Neutrophil (primary cell): ENCODE results near the gene ACYP2.

ENCODE experiments used
- H3K27ac ChIP-seq: fragments of 200-600 bp; sonication (generic); 2 replicates; pipeline ENCODE4 v1.5.1; 2016; ENCODE audit warnings: mild to moderate bottlenecking, moderate library complexity
- H3K27me3 ChIP-seq: fragments of 200-600 bp; sonication (generic); 2 replicates; pipeline ENCODE4 v1.6.0; 2016; ENCODE audit warnings: mild to moderate bottlenecking
- H3K36me3 ChIP-seq: fragments of 200-600 bp; sonication (generic); 2 replicates; pipeline ENCODE4 v1.5.1; 2017
- H3K4me1 ChIP-seq, 2 experiments: fragments of 200-600 bp in 1 of 2; sonication (generic) in 1 of 2; 1 replicate in 1 of 2; 2 replicates in 1 of 2; pipeline versions ENCODE4 v1.5.1 to v1.6.1; 2013 to 2016; ENCODE audit warnings: low read depth in 1 of 2, low read length in 1 of 2, mild to moderate bottlenecking in 1 of 2, moderate library complexity in 1 of 2; ENCODE audit not compliant: control insufficient read depth in 1 of 2, insufficient read depth in 1 of 2
- H3K4me3 ChIP-seq, 2 experiments: fragments of 200-600 bp in 1 of 2; sonication (generic) in 1 of 2; 1 replicate in 1 of 2; 2 replicates in 1 of 2; pipeline ENCODE4 v1.5.1; 2013 to 2016; ENCODE audit warnings: low read depth in 1 of 2, low read length in 1 of 2, mild to moderate bottlenecking in 1 of 2, moderate library complexity in 1 of 2
- H3K9me3 ChIP-seq: fragments of 200-600 bp; sonication (generic); 2 replicates; pipeline ENCODE4 v1.5.1; 2016
- TF ChIP-seq, protein P1 (sequence below): fragments of 200-600 bp; sonication (generic); IDR thresholded peaks from 2 replicates; pipeline ENCODE4 v1.5.1; 2016; ENCODE audit warnings: antibody characterized with exemption

ACYP2 gene

DNA sequence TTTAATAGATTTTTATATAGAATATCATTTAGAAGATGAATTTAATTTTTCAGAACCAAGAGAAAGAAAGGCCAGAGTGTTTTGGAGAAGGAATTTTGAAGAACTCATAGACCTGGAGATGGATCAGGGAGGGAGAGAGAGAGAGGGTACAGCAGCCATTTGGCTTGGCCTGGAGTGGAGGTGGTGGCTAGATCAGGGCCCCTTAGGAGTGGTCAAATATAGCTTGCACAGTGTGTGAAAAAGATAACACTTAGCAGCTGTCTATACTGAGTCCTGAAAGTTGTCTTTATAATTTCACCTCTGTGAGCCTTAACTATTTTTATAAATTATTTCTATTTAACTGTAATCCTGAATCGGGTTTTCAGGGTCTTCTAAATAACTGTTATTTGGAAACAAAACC, 38.8 kb upstream of the ACYP2 start:
- Histone ChIP-seq H3K4me1 (no peaks in the 10 kb centered on the region), H3K27me3 (no peaks in the 10 kb centered on the region), H3K27ac (no peak overlapping the region), H3K9me3 (no peaks in the 10 kb centered on the region), H3K36me3 (no peaks in the 10 kb centered on the region), H3K4me3 (no peak overlapping the region)
- TF ChIP-seq, protein P1, sequence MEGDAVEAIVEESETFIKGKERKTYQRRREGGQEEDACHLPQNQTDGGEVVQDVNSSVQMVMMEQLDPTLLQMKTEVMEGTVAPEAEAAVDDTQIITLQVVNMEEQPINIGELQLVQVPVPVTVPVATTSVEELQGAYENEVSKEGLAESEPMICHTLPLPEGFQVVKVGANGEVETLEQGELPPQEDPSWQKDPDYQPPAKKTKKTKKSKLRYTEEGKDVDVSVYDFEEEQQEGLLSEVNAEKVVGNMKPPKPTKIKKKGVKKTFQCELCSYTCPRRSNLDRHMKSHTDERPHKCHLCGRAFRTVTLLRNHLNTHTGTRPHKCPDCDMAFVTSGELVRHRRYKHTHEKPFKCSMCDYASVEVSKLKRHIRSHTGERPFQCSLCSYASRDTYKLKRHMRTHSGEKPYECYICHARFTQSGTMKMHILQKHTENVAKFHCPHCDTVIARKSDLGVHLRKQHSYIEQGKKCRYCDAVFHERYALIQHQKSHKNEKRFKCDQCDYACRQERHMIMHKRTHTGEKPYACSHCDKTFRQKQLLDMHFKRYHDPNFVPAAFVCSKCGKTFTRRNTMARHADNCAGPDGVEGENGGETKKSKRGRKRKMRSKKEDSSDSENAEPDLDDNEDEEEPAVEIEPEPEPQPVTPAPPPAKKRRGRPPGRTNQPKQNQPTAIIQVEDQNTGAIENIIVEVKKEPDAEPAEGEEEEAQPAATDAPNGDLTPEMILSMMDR = no peak

DNA sequence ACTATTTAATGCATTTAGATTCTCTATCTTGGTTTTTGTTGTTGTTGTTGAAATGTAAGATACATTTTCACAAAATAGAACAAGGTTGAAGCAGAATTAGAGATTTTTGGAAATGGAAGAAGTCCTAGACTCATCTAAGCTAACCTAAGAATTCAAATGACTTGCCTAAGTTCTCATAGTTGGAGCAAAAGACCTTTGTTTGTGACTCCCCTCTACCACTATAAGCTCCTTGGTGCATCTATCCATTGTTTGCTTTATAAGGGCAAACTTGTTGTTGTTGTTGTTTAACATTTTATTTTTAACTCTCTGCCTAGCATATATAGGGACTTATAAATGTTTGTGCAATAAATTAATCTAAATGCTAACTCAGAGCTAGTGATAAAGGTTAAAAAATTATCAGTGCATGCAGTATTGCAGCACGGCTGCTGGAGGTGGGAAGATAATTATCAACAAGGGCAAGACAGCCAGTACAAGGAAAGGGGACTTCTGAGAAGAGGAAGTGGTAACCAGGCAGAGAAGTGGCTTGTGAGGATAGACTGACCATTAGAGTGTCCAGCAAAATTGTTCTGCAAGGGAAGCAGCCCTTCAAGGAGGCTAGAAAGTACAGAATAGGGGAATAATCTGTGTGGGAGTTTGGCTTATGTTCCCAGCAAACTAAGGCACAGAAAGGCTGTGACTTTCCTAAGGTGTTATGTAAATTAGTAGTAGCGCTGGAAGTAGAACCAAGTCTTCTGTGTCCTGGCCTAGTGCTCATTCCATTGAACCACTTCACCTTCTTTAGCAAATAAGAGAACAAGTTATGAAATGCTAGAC, 38.1 kb upstream of the ACYP2 start:
- no peaks in the 10 kb centered on the region for H3K9me3 ChIP-seq
- TF ChIP-seq, protein P1 = no peak
- H3K27ac ChIP-seq = no peak overlapping the region
- no peaks in the 10 kb centered on the region for H3K27me3 ChIP-seq
- H3K4me1 ChIP-seq = no peaks in the 10 kb centered on the region
- no peaks in the 10 kb centered on the region for H3K36me3 ChIP-seq
- H3K4me3 ChIP-seq = no peak overlapping the region

DNA sequence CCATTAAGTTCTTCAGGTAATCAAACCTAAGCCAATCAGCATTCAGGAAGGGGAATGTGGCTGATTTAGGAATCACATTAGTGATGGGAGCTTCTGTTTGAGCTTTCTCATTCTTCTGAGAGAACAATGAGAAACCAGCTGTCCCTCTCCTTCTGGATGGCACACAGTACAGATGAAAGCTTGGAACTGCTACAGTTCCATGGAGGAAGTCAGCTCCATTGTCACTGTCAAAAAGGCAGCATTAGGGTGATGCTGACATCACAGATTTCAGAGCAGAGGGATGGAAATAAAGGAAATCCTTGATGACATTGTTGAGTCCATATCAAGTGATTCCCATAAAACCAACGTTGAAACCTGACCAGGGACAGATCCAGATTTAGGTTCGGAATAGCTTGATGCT, 36.1 kb upstream of the ACYP2 start:
- no peaks in the 10 kb centered on the region for H3K9me3 ChIP-seq
- H3K36me3 ChIP-seq = no peaks in the 10 kb centered on the region
- H3K4me1 ChIP-seq = no peaks in the 10 kb centered on the region
- no peak overlapping the region for H3K4me3 ChIP-seq
- TF ChIP-seq, protein P1 = no peak
- H3K27ac ChIP-seq = no peak overlapping the region
- H3K27me3 ChIP-seq = no peaks in the 10 kb centered on the region

DNA sequence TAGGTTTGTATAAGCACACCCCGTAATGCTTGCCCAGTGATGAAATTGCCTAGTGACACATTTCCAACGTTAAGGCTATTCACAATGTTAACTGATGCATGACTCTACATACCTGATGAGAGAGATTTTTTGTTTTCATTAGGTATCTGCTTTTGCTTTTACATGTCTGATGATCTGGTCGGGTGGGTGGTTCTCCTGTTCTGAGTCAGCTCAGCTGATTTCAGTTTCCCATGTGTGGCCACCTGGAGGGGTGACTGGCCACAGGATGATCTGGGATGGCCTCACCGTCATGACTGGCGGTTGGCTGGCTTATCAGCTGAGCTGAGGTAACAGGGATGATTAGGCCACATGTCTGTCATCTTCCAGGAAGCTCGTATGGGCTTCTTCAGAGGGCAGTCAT, 33.8 kb upstream of the ACYP2 start:
- no peaks in the 10 kb centered on the region for H3K27me3 ChIP-seq
- no peak overlapping the region for H3K4me3 ChIP-seq
- no peak overlapping the region for H3K27ac ChIP-seq
- H3K9me3 ChIP-seq = no peaks in the 10 kb centered on the region
- TF ChIP-seq, protein P1 = no peak
- H3K4me1 ChIP-seq = no peaks in the 10 kb centered on the region
- H3K36me3 ChIP-seq = no peaks in the 10 kb centered on the region

DNA sequence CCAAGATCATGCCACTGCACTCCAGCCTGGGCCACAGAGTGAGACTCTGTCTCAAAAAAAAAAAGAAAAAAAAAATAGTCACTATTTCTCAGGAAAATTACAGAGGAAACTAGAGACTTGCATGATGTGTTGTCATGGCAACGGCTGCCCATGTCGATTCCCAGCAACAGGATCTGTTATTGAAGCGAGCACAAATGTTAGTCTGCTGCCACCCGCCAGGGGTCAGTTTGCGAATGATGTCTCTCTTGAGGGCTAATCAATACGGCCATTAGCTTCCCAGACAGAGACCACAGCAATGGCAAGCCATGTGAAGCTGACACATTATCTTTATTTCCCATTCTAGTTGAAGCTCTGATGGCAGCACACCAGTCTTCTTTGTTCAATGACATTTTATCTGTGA, 32.4 kb upstream of the ACYP2 start:
- no peaks in the 10 kb centered on the region for H3K4me1 ChIP-seq
- TF ChIP-seq, protein P1 = no peak
- H3K9me3 ChIP-seq = no peaks in the 10 kb centered on the region

More for the DNA sequence above, 32.4 kb upstream of the ACYP2 start:
- H3K36me3 ChIP-seq = no peaks in the 10 kb centered on the region
- no peaks in the 10 kb centered on the region for H3K27me3 ChIP-seq
- H3K27ac ChIP-seq = no peak overlapping the region
- no peak overlapping the region for H3K4me3 ChIP-seq
